HepG2 (cell line): ENCODE results near the gene SEMA3B. TPM values are rescaled to one million over a fixed set of nuclear protein-coding genes. Genes with fewer than 3 reads are reported as not detected.
A peak's percentile ranks its signal among the peaks of the same experiment; 100 is the strongest.

Source experiments
- ELF4 ChIP-seq: sonication (generic); formaldehyde crosslinking; IDR thresholded peaks from 2 replicates; pipeline ENCODE4 v1.5.0; 2020; ENCODE audit warnings: missing genetic modification reagents, mild to moderate bottlenecking, moderate library complexity, borderline replicate concordance
- FOXJ3 ChIP-seq: sonication (generic); formaldehyde crosslinking; IDR thresholded peaks from 2 replicates; pipeline ENCODE4 v1.4.0; 2020; ENCODE audit warnings: missing genetic modification reagents, mild to moderate bottlenecking, borderline replicate concordance
- GZF1 ChIP-seq: sonication (generic); formaldehyde crosslinking; IDR thresholded peaks from 2 replicates; pipeline ENCODE4 v1.5.1; 2020; ENCODE audit warnings: mild to moderate bottlenecking, missing genetic modification reagents
- HDAC1 ChIP-seq: sonication (generic); formaldehyde crosslinking; IDR thresholded peaks from 2 replicates; pipeline ENCODE4 v1.5.1; 2020; ENCODE audit warnings: mild to moderate bottlenecking, missing genetic modification reagents
- HNRNPK ChIP-seq: fragments of 200-400 bp; formaldehyde crosslinking; IDR thresholded peaks from 2 replicates; pipeline ENCODE4 v1.6.1; 2018; ENCODE audit warnings: low read length, low read depth, moderate library complexity, mild to moderate bottlenecking; ENCODE audit not compliant: poor library complexity, severe bottlenecking
- JUND ChIP-seq: sonication (generic); formaldehyde crosslinking; IDR thresholded peaks from 2 replicates; pipeline ENCODE4 v1.8.0; 2022; ENCODE audit warnings: mild to moderate bottlenecking, missing genetic modification reagents
- KDM3A ChIP-seq: IDR thresholded peaks from 2 replicates; pipeline ENCODE4 v1.6.1; 2018; ENCODE audit warnings: low read depth, missing compliant biosample characterization
- KLF16 ChIP-seq, 2 experiments: sonication (generic) in 1 of 2; formaldehyde crosslinking in 1 of 2; IDR thresholded peaks; 2 replicates each; pipeline versions ENCODE4 v1.6.1 to v1.8.0; 2016 to 2023; ENCODE audit warnings: missing genetic modification reagents in 2 of 2, missing compliant biosample characterization in 1 of 2
- PHF5A ChIP-seq: IDR thresholded peaks from one replicate; pipeline ENCODE4 v1.6.1; 2018; ENCODE audit warnings: low read depth, missing genetic modification reagents; ENCODE audit not compliant: unreplicated experiment
- RARA ChIP-seq: IDR thresholded peaks from 2 replicates; pipeline ENCODE4 v1.6.1; 2016; ENCODE audit warnings: missing genetic modification reagents, missing compliant biosample characterization
- RFX5 ChIP-seq: IDR thresholded peaks from 2 replicates; pipeline ENCODE4 v1.6.1; 2011; ENCODE audit warnings: low read depth, low read length, improper control_type of control experiment
- SNAPC2 ChIP-seq: sonication (generic); formaldehyde crosslinking; IDR thresholded peaks from 2 replicates; pipeline ENCODE4 v1.8.1; 2022; ENCODE audit warnings: mild to moderate bottlenecking, missing genetic modification reagents
- SP2 ChIP-seq: sonication (generic); formaldehyde crosslinking; IDR thresholded peaks from 2 replicates; pipeline ENCODE4 v1.5.1; 2020; ENCODE audit warnings: mild to moderate bottlenecking, missing genetic modification reagents
- TAF15 ChIP-seq: fragments of 200-400 bp; formaldehyde crosslinking; IDR thresholded peaks from one replicate; pipeline ENCODE4 v1.6.1; 2018; ENCODE audit warnings: mild to moderate bottlenecking, low read depth, low read length; ENCODE audit not compliant: poor library complexity, severe bottlenecking
- ZNF253 ChIP-seq: sonication (generic); formaldehyde crosslinking; IDR thresholded peaks from 2 replicates; pipeline ENCODE4 v1.8.0; 2022; ENCODE audit warnings: mild to moderate bottlenecking, missing genetic modification reagents, borderline replicate concordance
- ZSCAN22 ChIP-seq: sonication (generic); formaldehyde crosslinking; IDR thresholded peaks from 2 replicates; pipeline ENCODE4 v1.4.0; 2020; ENCODE audit warnings: mild to moderate bottlenecking, missing genetic modification reagents
- polyA plus RNA-seq, 8 experiments: library from polyadenylated mRNA; depleted of rRNA in 3 of 8; stranded (reverse) in 7 of 8; unstranded in 1 of 8; fragments of >200 nt; fragmentation: Illumina TruSeq in 4 of 8; extraction: Trizol in 4 of 8; gene quantifications; 2 replicates each; pipeline versions ENCODE4 v1.2.1 to v1.2.3, GENCODE V29; 2011 to 2016; ENCODE audit warnings: low read depth in 4 of 8, missing spikeins in 1 of 8, mixed read lengths in 1 of 8; ENCODE audit not compliant: insufficient read depth in 1 of 8
- total RNA-seq, 5 experiments: library from RNA; depleted of rRNA; stranded (reverse); fragments of >200 nt; fragmentation: Illumina TruSeq; extraction: Trizol; gene quantifications; 2 replicates each; pipeline ENCODE4 v1.2.3, GENCODE V29; 2016; ENCODE audit warnings: low read depth in 1 of 5
- TF ChIP-seq, protein P1 (sequence below): sonication (generic); formaldehyde crosslinking; IDR thresholded peaks from 2 replicates; pipeline ENCODE4 v1.4.0; 2020; ENCODE audit warnings: mild to moderate bottlenecking, missing genetic modification reagents
- TF ChIP-seq, protein P2 (sequence below): IDR thresholded peaks from 2 replicates; pipeline ENCODE4 v1.6.1; 2018; ENCODE audit warnings: missing genetic modification reagents, mild to moderate bottlenecking, missing compliant biosample characterization
- TF ChIP-seq, protein P3 (sequence below): sonication (generic); formaldehyde crosslinking; IDR thresholded peaks from 2 replicates; pipeline ENCODE4 v1.5.0; 2020; ENCODE audit warnings: mild to moderate bottlenecking, missing genetic modification reagents, borderline replicate concordance
- TF ChIP-seq, protein P4 (sequence below): IDR thresholded peaks from 2 replicates; pipeline ENCODE4 v1.6.1; 2016; ENCODE audit warnings: low read depth, borderline replicate concordance
- TF ChIP-seq, protein P5 (sequence below): IDR thresholded peaks from 2 replicates; pipeline ENCODE4 v1.6.1; 2016; ENCODE audit warnings: missing compliant biosample characterization, missing genetic modification reagents, borderline replicate concordance

The SEMA3B gene
- total and polyA plus RNA-seq, 2 of the 13 experiments (the other 11 are each of a cell fraction or from before 2014, with no cell fraction given): 93.2 to 158 TPM

DNA sequence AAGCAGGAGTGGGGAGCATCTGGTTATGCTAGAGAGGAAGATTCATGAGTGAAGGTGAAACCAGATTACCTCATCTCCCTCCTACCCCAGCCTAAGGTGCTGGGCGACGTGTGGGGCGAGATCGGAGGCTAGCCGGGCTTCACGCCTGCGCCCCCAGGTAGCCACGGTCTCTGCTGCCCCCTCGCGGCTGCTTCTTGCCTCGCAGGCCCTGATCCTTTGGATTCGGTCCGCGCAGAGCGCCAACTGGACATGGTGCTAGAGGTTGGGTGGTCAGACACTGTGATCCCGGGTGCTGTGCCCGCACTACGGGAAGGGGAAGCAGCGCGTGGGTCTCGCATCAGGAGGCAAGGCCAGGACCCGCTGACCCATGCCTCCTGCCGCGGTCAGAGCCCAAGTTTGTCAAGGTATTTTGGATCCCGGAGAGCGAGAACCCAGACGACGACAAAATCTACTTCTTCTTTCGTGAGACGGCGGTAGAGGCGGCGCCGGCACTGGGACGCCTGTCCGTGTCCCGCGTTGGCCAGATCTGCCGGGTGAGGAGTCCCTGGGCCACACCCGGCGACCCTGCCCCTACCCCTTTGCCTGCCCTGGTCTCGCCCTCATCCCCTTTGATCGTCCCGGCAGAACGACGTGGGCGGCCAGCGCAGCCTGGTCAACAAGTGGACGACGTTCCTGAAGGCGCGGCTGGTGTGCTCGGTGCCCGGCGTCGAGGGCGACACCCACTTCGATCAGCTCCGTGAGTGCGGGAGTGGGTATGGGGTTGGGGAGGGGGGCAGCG lies 4.2 kb downstream of the SEMA3B start (continued):
- TF ChIP-seq KDM3A (CRISPR knock-in tag): peak; percentile 97
- no peak for TF ChIP-seq ZSCAN22 (CRISPR knock-in tag)
- TF ChIP-seq, protein P1, sequence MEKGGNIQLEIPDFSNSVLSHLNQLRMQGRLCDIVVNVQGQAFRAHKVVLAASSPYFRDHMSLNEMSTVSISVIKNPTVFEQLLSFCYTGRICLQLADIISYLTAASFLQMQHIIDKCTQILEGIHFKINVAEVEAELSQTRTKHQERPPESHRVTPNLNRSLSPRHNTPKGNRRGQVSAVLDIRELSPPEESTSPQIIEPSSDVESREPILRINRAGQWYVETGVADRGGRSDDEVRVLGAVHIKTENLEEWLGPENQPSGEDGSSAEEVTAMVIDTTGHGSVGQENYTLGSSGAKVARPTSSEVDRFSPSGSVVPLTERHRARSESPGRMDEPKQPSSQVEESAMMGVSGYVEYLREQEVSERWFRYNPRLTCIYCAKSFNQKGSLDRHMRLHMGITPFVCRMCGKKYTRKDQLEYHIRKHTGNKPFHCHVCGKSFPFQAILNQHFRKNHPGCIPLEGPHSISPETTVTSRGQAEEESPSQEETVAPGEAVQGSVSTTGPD (CRISPR knock-in tag): no peak
- no peak for TF ChIP-seq SNAPC2
- TF ChIP-seq HDAC1: peak; percentile 57
- TF ChIP-seq ELF4 (CRISPR knock-in tag): no peak
- 0 out of 4 replicates have a peak, but pooled peaks of 1 of the 2 experiments have one; percentile 40 for TF ChIP-seq KLF16 (CRISPR knock-in tag; IDR thresholded peaks at IDR 0.05)
- TF ChIP-seq, protein P2, sequence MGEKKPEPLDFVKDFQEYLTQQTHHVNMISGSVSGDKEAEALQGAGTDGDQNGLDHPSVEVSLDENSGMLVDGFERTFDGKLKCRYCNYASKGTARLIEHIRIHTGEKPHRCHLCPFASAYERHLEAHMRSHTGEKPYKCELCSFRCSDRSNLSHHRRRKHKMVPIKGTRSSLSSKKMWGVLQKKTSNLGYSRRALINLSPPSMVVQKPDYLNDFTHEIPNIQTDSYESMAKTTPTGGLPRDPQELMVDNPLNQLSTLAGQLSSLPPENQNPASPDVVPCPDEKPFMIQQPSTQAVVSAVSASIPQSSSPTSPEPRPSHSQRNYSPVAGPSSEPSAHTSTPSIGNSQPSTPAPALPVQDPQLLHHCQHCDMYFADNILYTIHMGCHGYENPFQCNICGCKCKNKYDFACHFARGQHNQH (CRISPR knock-in tag): peak; percentile 56
- TF ChIP-seq, protein P3, sequence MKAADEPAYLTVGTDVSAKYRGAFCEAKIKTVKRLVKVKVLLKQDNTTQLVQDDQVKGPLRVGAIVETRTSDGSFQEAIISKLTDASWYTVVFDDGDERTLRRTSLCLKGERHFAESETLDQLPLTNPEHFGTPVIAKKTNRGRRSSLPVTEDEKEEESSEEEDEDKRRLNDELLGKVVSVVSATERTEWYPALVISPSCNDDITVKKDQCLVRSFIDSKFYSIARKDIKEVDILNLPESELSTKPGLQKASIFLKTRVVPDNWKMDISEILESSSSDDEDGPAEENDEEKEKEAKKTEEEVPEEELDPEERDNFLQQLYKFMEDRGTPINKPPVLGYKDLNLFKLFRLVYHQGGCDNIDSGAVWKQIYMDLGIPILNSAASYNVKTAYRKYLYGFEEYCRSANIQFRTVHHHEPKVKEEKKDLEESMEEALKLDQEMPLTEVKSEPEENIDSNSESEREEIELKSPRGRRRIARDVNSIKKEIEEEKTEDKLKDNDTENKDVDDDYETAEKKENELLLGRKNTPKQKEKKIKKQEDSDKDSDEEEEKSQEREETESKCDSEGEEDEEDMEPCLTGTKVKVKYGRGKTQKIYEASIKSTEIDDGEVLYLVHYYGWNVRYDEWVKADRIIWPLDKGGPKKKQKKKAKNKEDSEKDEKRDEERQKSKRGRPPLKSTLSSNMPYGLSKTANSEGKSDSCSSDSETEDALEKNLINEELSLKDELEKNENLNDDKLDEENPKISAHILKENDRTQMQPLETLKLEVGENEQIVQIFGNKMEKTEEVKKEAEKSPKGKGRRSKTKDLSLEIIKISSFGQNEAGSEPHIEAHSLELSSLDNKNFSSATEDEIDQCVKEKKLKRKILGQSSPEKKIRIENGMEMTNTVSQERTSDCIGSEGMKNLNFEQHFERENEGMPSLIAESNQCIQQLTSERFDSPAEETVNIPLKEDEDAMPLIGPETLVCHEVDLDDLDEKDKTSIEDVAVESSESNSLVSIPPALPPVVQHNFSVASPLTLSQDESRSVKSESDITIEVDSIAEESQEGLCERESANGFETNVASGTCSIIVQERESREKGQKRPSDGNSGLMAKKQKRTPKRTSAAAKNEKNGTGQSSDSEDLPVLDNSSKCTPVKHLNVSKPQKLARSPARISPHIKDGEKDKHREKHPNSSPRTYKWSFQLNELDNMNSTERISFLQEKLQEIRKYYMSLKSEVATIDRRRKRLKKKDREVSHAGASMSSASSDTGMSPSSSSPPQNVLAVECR (CRISPR knock-in tag): peak; percentile 51; the same call in 1 of the 2 replicates
- no peak for TF ChIP-seq RFX5
- no peak for TF ChIP-seq ZNF253 (CRISPR knock-in tag)
- TF ChIP-seq, protein P4, sequence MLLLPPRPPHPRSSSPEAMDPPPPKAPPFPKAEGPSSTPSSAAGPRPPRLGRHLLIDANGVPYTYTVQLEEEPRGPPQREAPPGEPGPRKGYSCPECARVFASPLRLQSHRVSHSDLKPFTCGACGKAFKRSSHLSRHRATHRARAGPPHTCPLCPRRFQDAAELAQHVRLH (CRISPR knock-in tag): peak; percentile 72; the same call in 1 of the 2 replicates
- TF ChIP-seq JUND (CRISPR knock-in tag): peak; percentile 61; the same call in 1 of the 2 replicates
- TF ChIP-seq PHF5A: peak; percentile 39
- TF ChIP-seq, protein P5, sequence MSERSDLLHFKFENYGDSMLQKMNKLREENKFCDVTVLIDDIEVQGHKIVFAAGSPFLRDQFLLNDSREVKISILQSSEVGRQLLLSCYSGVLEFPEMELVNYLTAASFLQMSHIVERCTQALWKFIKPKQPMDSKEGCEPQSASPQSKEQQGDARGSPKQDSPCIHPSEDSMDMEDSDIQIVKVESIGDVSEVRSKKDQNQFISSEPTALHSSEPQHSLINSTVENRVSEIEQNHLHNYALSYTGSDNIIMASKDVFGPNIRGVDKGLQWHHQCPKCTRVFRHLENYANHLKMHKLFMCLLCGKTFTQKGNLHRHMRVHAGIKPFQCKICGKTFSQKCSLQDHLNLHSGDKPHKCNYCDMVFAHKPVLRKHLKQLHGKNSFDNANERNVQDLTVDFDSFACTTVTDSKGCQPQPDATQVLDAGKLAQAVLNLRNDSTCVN (CRISPR knock-in tag): 0 out of 2 replicates have a peak, but pooled peaks have one; percentile 14
- TF ChIP-seq SP2 (CRISPR knock-in tag): no peak
- no peak for TF ChIP-seq GZF1 (CRISPR knock-in tag)
- no peak for TF ChIP-seq FOXJ3 (CRISPR knock-in tag)
- no peak for TF ChIP-seq TAF15
- TF ChIP-seq HNRNPK: peak; percentile 38
- TF ChIP-seq RARA (CRISPR knock-in tag): no peak
